Mucosa of stomach (tissue), 1 donor: ENCODE measurements around the gene EIF2B2.

ENCODE experiments used
- H3K27me3 ChIP-seq: one replicate; pipeline ENCODE4 v1.7.0; 2013; ENCODE audit warnings: mild to moderate bottlenecking, low read length; ENCODE audit not compliant: control insufficient read depth, insufficient read depth
- H3K36me3 ChIP-seq: one replicate; pipeline ENCODE4 v1.7.0; 2013; ENCODE audit warnings: low read length; ENCODE audit not compliant: control insufficient read depth, insufficient read depth
- H3K4me1 ChIP-seq: one replicate; pipeline ENCODE4 v1.7.0; 2013; ENCODE audit warnings: mild to moderate bottlenecking, low read length; ENCODE audit not compliant: control insufficient read depth, insufficient read depth
- H3K4me3 ChIP-seq: one replicate; pipeline ENCODE4 v1.7.0; 2013; ENCODE audit warnings: low read length
- H3K9ac ChIP-seq: one replicate; pipeline ENCODE4 v1.7.0; 2013; ENCODE audit warnings: mild to moderate bottlenecking, low read length, moderate library complexity
- H3K9me3 ChIP-seq: one replicate; pipeline ENCODE4 v1.7.0; 2013; ENCODE audit warnings: mild to moderate bottlenecking, low read length, moderate library complexity; ENCODE audit not compliant: control insufficient read depth
- donor health status: Pancreatic carcinoma.

The EIF2B2 gene

DNA sequence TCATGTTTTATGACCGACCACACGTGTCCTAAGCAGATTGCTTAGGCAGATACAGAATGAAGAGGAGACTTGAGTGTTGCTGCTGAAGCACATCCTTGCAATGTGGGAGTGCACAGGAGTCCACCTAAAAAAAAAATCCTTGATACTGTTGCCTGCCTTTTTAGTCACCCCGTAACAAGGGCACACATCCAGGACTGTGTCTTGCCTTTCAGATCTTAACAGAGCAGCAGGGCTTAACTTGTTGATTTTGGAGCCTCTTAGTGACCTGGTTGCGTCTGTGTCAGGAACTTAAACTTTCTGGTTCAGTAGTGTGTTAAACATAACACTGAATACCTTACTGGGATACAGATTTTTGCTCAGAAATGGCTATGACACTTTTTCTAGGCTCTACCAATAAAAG is 6.5 kb downstream of the EIF2B2 start:
- peaks cover 2% of the 10 kb centered on the region for H3K4me1 ChIP-seq
- no peaks in the 10 kb centered on the region for H3K27me3 ChIP-seq
- H3K9me3 ChIP-seq, result no peaks in the 10 kb centered on the region
- H3K9ac ChIP-seq, result no peak overlapping the region
- no peak overlapping the region for H3K4me3 ChIP-seq
- H3K36me3 ChIP-seq, result peaks cover 8% of the 10 kb centered on the region

- Histone ChIP-seq H3K9ac (no peak overlapping the region), H3K9me3 (no peaks in the 10 kb centered on the region), H3K27me3 (no peaks in the 10 kb centered on the region), H3K36me3 (peaks cover 8% of the 10 kb centered on the region), H3K4me1 (no peaks in the 10 kb centered on the region), H3K4me3 (no peak overlapping the region)
Measured at GRCh38 chr14:75010472-75011093, 7.9 kb downstream of the EIF2B2 start.

- H3K9me3 ChIP-seq, result no peaks in the 10 kb centered on the region
- no peaks in the 10 kb centered on the region for H3K4me1 ChIP-seq
- no peak overlapping the region for H3K9ac ChIP-seq
- no peak overlapping the region for H3K4me3 ChIP-seq
- peaks cover 8% of the 10 kb centered on the region for H3K36me3 ChIP-seq
- H3K27me3 ChIP-seq, result no peaks in the 10 kb centered on the region
Measured at GRCh38 chr14:75011356-75011994, 8.8 kb downstream of the EIF2B2 start.

DNA sequence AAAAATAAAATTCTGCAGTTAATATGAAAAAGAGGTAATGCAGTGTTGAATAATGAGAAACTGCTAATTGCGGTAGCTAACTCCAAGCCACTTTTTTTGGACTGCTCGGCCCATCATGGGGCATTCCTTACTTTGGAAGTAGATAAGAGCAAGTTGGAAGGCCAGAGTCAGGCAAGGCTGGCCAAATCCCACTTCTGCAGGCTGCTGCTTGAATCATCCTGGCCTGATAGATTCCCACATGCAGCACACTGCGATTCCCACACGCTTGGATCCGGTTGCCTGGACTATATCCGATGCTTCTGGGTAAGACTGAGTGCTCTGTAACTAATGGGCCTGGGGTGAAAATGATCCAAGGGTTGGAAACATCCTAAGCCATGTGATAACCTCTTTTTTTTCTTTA is 10.6 kb downstream of the EIF2B2 start:
- no peaks in the 10 kb centered on the region for H3K4me1 ChIP-seq
- H3K9me3 ChIP-seq, result no peaks in the 10 kb centered on the region
- H3K9ac ChIP-seq, result no peak overlapping the region
- no peaks in the 10 kb centered on the region for H3K27me3 ChIP-seq
- H3K36me3 ChIP-seq, result no peaks in the 10 kb centered on the region
- no peak overlapping the region for H3K4me3 ChIP-seq

DNA sequence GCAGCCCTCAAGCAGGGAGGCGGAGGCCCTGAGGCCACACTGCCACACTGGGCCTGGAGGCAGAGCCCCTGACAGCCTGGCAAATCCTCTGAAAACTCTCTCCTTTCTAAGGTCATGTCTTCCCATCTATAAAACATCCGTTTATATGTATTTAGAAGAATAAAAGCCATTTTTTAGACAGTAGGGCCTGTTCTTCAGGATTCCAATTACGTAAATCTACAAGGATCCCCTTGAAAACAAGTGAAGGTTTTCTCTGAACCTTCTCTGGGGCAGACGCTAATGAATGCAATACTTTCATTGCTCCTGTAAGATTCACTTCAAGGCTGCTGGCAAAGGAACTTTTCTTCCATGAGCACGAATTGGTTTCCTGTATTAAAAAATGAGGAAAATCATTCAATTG is 12.8 kb downstream of the EIF2B2 start:
- Histone ChIP-seq H3K4me3 (no peak overlapping the region), H3K9ac (no peak overlapping the region), H3K36me3 (no peaks in the 10 kb centered on the region), H3K27me3 (no peaks in the 10 kb centered on the region), H3K9me3 (no peaks in the 10 kb centered on the region), H3K4me1 (no peaks in the 10 kb centered on the region)

- Histone ChIP-seq H3K27me3 (no peaks in the 10 kb centered on the region), H3K4me1 (no peaks in the 10 kb centered on the region), H3K36me3 (no peaks in the 10 kb centered on the region), H3K9me3 (no peaks in the 10 kb centered on the region), H3K9ac (no peak overlapping the region), H3K4me3 (no peak overlapping the region)
Measured at GRCh38 chr14:75016815-75017214, 14.1 kb downstream of the EIF2B2 start.

GRCh38 chr14:75018694-75019093 is 16.0 kb downstream of the EIF2B2 start:
- Histone ChIP-seq H3K27me3 (no peaks in the 10 kb centered on the region), H3K9ac (no peak overlapping the region), H3K9me3 (no peaks in the 10 kb centered on the region), H3K4me1 (no peaks in the 10 kb centered on the region), H3K4me3 (no peak overlapping the region), H3K36me3 (no peaks in the 10 kb centered on the region)

GRCh38 chr14:75022655-75023054 is 19.9 kb downstream of the EIF2B2 start:
- H3K4me1 ChIP-seq, result peaks cover 9% of the 10 kb centered on the region
- H3K4me3 ChIP-seq, result no peak overlapping the region
- no peak overlapping the region for H3K9ac ChIP-seq
- H3K9me3 ChIP-seq, result no peaks in the 10 kb centered on the region
- H3K36me3 ChIP-seq, result no peaks in the 10 kb centered on the region
- no peaks in the 10 kb centered on the region for H3K27me3 ChIP-seq

DNA sequence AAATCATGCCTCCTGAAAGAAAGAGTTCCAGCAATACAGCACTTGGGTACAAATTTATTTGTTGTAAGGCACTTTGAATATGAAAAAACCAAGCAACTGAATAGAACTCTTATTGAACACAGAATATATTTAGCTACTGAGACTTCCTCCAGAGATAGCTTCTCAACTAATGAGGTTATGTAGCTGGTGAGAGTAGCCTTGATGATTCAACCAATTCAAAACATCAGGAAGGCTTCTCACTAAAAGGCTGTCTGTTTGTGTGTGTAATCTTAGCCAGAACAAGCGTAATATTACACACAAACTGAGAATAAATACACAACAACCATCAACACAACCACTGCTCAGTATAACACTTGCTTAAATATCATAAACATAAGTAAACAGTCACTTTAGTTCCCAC is 20.4 kb downstream of the EIF2B2 start:
- Histone ChIP-seq H3K4me3 (no peak overlapping the region), H3K4me1 (peaks cover 9% of the 10 kb centered on the region), H3K36me3 (no peaks in the 10 kb centered on the region), H3K9me3 (no peaks in the 10 kb centered on the region), H3K27me3 (no peaks in the 10 kb centered on the region), H3K9ac (no peak overlapping the region)

- H3K9me3 ChIP-seq, result no peaks in the 10 kb centered on the region
- H3K9ac ChIP-seq, result no peak overlapping the region
- no peak overlapping the region for H3K4me3 ChIP-seq
- H3K4me1 ChIP-seq, result peaks cover 9% of the 10 kb centered on the region
- H3K27me3 ChIP-seq, result no peaks in the 10 kb centered on the region
- H3K36me3 ChIP-seq, result no peaks in the 10 kb centered on the region
Measured at GRCh38 chr14:75025082-75025481, 22.4 kb downstream of the EIF2B2 start.

DNA sequence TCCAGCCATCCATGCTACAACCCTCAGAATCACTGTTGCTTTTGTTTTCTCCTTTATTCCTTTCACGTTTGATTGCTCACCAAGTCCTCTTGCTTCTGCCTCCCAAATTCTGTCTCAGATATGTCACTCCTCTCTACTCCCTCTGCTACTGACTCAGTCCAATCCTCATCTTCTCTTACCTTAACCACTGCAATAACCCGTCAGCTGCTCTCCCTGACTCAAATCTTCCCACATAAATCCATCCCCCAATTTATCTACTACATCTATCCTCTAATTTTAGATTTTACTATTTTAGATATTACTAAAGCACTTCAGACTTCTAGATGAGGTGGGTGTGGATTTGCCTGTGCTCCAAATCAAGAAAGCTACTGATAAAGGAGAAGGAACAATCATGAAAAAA is 23.2 kb downstream of the EIF2B2 start:
- Histone ChIP-seq H3K4me1 (peaks cover 9% of the 10 kb centered on the region), H3K4me3 (no peak overlapping the region), H3K9me3 (no peaks in the 10 kb centered on the region), H3K27me3 (no peaks in the 10 kb centered on the region), H3K9ac (no peak overlapping the region), H3K36me3 (no peaks in the 10 kb centered on the region)

DNA sequence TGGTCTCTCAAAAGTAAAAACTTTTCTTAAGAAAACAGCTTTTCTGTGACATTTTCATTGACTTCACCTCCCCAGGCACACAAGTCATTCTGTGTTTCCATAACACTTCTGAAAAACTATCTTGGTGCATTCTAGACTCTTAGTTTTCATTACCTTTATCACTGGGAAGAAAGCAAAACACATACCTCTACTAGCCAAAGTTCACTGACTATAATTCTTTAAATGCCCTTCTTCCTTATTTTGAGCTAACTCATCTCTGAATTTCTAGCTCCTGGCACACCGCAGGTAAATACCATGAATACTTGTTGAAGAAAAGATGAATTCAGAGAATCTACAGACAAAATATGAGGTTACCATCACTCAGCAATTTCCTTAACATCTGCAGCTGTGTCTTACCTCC is 27.4 kb downstream of the EIF2B2 start:
- Histone ChIP-seq H3K27me3 (no peaks in the 10 kb centered on the region), H3K4me3 (no peak overlapping the region), H3K9me3 (no peaks in the 10 kb centered on the region), H3K9ac (no peak overlapping the region), H3K4me1 (peaks cover 3% of the 10 kb centered on the region), H3K36me3 (no peaks in the 10 kb centered on the region)

- Histone ChIP-seq H3K4me1 (no peaks in the 10 kb centered on the region), H3K9me3 (no peaks in the 10 kb centered on the region), H3K9ac (no peak overlapping the region), H3K36me3 (no peaks in the 10 kb centered on the region), H3K4me3 (no peak overlapping the region), H3K27me3 (no peaks in the 10 kb centered on the region)
Measured at GRCh38 chr14:75032939-75033338, 30.2 kb downstream of the EIF2B2 start.
